ENCODE measurements around the gene RAVER2. TPM values are rescaled to one million over a fixed set of nuclear protein-coding genes. Genes with fewer than 3 reads are reported as not detected.

The RAVER2 gene
- polyA plus RNA-seq, 1 donor (not counting 4 experiments of a cell fraction or from before 2014, with no cell fraction given): 9.1 TPM

DNA sequence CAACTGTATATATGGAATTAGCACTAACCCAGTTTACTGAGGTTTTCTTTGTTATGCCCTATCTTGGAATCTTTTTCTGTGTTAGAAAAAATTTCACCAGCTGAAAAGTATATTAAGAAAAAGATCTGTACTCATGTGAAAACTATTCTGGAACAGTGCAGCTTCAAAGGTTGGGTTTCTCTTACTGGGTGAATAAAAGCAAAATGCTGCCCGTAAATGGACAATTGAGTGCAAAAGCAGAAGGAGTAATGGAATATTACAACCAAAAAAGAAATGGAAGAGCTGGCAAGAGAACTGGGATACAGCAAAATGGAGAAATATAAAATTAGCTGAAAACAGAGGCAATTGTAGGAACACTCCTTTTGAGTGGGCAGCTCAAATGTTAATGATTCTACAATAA is 17.0 kb upstream of the RAVER2 start:
- Histone ChIP-seq H3K9me1 (ENCODE audit: control insufficient read depth, extremely low read depth, insufficient read depth, low read length) (no peaks in the 10 kb centered on the region), H3K9me3 (ENCODE audit: control insufficient read depth, low read depth, low read length) (no peaks in the 10 kb centered on the region), H3K27ac (ENCODE audit: control insufficient read depth, insufficient read depth, low read length) (no peak overlapping the region), H3K79me2 (ENCODE audit: control insufficient read depth, insufficient read depth, low read length) (no peaks in the 10 kb centered on the region), H3K4me3 (ENCODE audit: control insufficient read depth in 2 of 3, extremely low read depth in 1 of 3, insufficient read depth in 2 of 3, low read depth in 1 of 3, low read length in 3 of 3) (no peak overlapping the region), H3K9ac (ENCODE audit: control insufficient read depth, extremely low read depth, insufficient read depth, low read length) (no peak overlapping the region), H3K27me3 (ENCODE audit: control insufficient read depth, extremely low read depth, insufficient read depth, low read length) (no peaks in the 10 kb centered on the region), H2AFZ (ENCODE audit: control insufficient read depth, low read length) (no peak overlapping the region), H3K4me1 (ENCODE audit: control insufficient read depth, extremely low read depth, insufficient read depth, low read length) (no peaks in the 10 kb centered on the region), H3K4me2 (ENCODE audit: control insufficient read depth, extremely low read depth, insufficient read depth, low read depth, low read length) (no peak overlapping the region), H4K20me1 (ENCODE audit: control insufficient read depth, extremely low read depth, insufficient read depth, low read length) (no peaks in the 10 kb centered on the region), H3K36me3 (ENCODE audit: control insufficient read depth in 2 of 2, extremely low read depth in 1 of 2, insufficient read depth in 2 of 2, low read length in 2 of 2) (no peaks in the 10 kb centered on the region)
- DNase-seq (ENCODE audit: low read depth, low spot score) (no peak), FAIRE-seq (no peak)
- dilution Hi-C loops (cut with MboI; ENCODE audit: extremely low pct_ligation_motif_present, low sequenced_read_pairs): no loop called here
- TF ChIP-seq, protein P1, sequence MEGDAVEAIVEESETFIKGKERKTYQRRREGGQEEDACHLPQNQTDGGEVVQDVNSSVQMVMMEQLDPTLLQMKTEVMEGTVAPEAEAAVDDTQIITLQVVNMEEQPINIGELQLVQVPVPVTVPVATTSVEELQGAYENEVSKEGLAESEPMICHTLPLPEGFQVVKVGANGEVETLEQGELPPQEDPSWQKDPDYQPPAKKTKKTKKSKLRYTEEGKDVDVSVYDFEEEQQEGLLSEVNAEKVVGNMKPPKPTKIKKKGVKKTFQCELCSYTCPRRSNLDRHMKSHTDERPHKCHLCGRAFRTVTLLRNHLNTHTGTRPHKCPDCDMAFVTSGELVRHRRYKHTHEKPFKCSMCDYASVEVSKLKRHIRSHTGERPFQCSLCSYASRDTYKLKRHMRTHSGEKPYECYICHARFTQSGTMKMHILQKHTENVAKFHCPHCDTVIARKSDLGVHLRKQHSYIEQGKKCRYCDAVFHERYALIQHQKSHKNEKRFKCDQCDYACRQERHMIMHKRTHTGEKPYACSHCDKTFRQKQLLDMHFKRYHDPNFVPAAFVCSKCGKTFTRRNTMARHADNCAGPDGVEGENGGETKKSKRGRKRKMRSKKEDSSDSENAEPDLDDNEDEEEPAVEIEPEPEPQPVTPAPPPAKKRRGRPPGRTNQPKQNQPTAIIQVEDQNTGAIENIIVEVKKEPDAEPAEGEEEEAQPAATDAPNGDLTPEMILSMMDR (optimal IDR thresholded peaks at IDR 0.05 in 1 of 3, IDR thresholded peaks at IDR 0.05 in 1 of 3, conservative IDR thresholded peaks at IDR 0.05 in 1 of 3; ENCODE audit: extremely low read depth in 1 of 3, insufficient read depth in 2 of 3, low read length in 3 of 3): no peak
- TF ChIP-seq EZH2 (IDR thresholded peaks at IDR 0.05; ENCODE audit: low read length): no peak

DNA sequence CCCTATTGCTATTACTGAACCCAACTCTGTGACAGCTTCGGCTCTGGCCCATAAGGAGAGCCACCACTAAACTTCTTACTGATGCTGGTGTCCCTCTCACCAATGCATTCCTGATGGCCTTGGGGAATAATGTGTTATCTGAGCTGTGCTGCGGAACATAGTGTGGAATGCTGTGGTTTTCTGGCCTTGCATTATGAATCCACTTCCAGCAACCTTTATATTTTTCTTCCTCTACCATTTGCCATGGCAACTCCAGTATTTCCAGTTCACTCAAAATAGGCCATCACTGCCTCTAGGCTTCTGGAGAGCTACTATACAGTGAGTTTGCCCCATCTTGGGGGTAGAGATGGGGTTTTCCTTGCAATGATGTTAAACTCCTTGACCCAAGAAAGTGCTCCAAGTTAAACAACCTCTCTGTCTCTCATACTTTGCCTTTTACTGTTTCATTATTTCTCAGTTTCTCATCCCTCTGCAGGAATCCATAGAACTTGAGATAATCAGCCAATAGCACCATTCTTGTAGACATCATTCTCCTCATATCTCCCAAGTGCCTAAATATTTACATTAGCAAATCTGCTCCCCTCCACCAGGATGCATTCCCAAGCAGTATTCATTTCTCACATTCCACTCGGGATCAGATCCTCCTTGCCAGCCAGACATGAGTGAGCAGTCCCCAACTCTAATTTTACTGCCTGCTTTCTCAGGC is 11.1 kb upstream of the RAVER2 start:
- Histone ChIP-seq H3K27ac (ENCODE audit: control insufficient read depth, insufficient read depth, low read length) (no peak overlapping the region), H3K36me3 (ENCODE audit: control insufficient read depth in 2 of 2, extremely low read depth in 1 of 2, insufficient read depth in 2 of 2, low read length in 2 of 2) (no peaks in the 10 kb centered on the region), H3K9ac (ENCODE audit: control insufficient read depth, extremely low read depth, insufficient read depth, low read length) (no peak overlapping the region), H2AFZ (ENCODE audit: control insufficient read depth, low read length) (no peak overlapping the region), H4K20me1 (ENCODE audit: control insufficient read depth, extremely low read depth, insufficient read depth, low read length) (no peaks in the 10 kb centered on the region), H3K79me2 (ENCODE audit: control insufficient read depth, insufficient read depth, low read length) (no peaks in the 10 kb centered on the region), H3K4me3 (ENCODE audit: control insufficient read depth in 2 of 3, extremely low read depth in 1 of 3, insufficient read depth in 2 of 3, low read depth in 1 of 3, low read length in 3 of 3) (no peak overlapping the region), H3K27me3 (ENCODE audit: control insufficient read depth, extremely low read depth, insufficient read depth, low read length) (no peaks in the 10 kb centered on the region), H3K9me3 (ENCODE audit: control insufficient read depth, low read depth, low read length) (no peaks in the 10 kb centered on the region), H3K4me2 (ENCODE audit: control insufficient read depth, extremely low read depth, insufficient read depth, low read depth, low read length) (no peak overlapping the region), H3K9me1 (ENCODE audit: control insufficient read depth, extremely low read depth, insufficient read depth, low read length) (no peaks in the 10 kb centered on the region), H3K4me1 (ENCODE audit: control insufficient read depth, extremely low read depth, insufficient read depth, low read length) (no peaks in the 10 kb centered on the region)
- TF ChIP-seq, protein P1 (optimal IDR thresholded peaks at IDR 0.05 in 1 of 3, IDR thresholded peaks at IDR 0.05 in 1 of 3, conservative IDR thresholded peaks at IDR 0.05 in 1 of 3; ENCODE audit: extremely low read depth in 1 of 3, insufficient read depth in 2 of 3, low read length in 3 of 3): no peak
- TF ChIP-seq EZH2 (IDR thresholded peaks at IDR 0.05; ENCODE audit: low read length): no peak
- FAIRE-seq (no peak), DNase-seq (ENCODE audit: low read depth, low spot score) (no peak)
- dilution Hi-C loops (cut with MboI; ENCODE audit: extremely low pct_ligation_motif_present, low sequenced_read_pairs): no loop called here

Measured in keratinocyte (primary cell).